GM18861 (cell line): ENCODE measurements around the gene RIBC1.
"Not testable (repeated sequence)": the region's sequence is repeated elsewhere in the genome, so short reads cannot be mapped to it uniquely, and the experiment has no call there.

Experiments
- ATAC-seq: cut with Tn5 transposase; IDR thresholded peaks from one replicate; pipeline ENCODE4 v1.9.1; 2021; ENCODE audit not compliant: unreplicated experiment

RIBC1 gene

GRCh38 chrX:53422861-53423306 lies at the start of gene RIBC1:
Gene RIBC1 (plus strand): TSS chrX:53422873. CDS start chrX:53426277, 3,404 bp downstream.
- no peak for ATAC-seq

GRCh38 chrX:53373307-53373706 lies 49.4 kb upstream of the RIBC1 start:
- no peak for ATAC-seq

GRCh38 chrX:53374222-53374820 lies 48.4 kb upstream of the RIBC1 start:
- no peak for ATAC-seq

GRCh38 chrX:53374923-53375322 lies 47.8 kb upstream of the RIBC1 start:
- no peak for ATAC-seq

GRCh38 chrX:53376888-53377287 lies 45.8 kb upstream of the RIBC1 start:
- no peak for ATAC-seq

- ATAC-seq = no peak
Measured at GRCh38 chrX:53377464-53377863, 45.2 kb upstream of the RIBC1 start.

GRCh38 chrX:53379008-53379710 lies 43.5 kb upstream of the RIBC1 start:
- ATAC-seq = no peak

GRCh38 chrX:53379747-53380146 lies 42.9 kb upstream of the RIBC1 start:
- ATAC-seq = no peak

GRCh38 chrX:53383376-53384076 lies 39.1 kb upstream of the RIBC1 start:
- no peak for ATAC-seq

GRCh38 chrX:53395605-53396298 lies 26.9 kb upstream of the RIBC1 start:
- no peak for ATAC-seq

GRCh38 chrX:53398216-53398615 lies 24.5 kb upstream of the RIBC1 start:
- ATAC-seq = no peak

- no peak for ATAC-seq
Measured at GRCh38 chrX:53403535-53403934, 19.1 kb upstream of the RIBC1 start.

GRCh38 chrX:53412446-53412845 lies 10.2 kb upstream of the RIBC1 start:
- no peak for ATAC-seq

- not testable (repeated sequence) for ATAC-seq
Measured at GRCh38 chrX:53420351-53420750, 2.3 kb upstream of the RIBC1 start.

- no peak for ATAC-seq
Measured at GRCh38 chrX:53421125-53421524, 1.5 kb upstream of the RIBC1 start.

GRCh38 chrX:53421772-53422085 lies 944 bp upstream of the RIBC1 start:
- peak; percentile 10 for ATAC-seq

GRCh38 chrX:53422086-53422860 lies 400 bp upstream of the RIBC1 start, which contains the start of gene SMC1A:
Gene SMC1A (minus strand): TSS chrX:53422654. CDS start chrX:53422600, 54 bp downstream.
- ATAC-seq = peak; percentile 95

- no peak for ATAC-seq
Measured at GRCh38 chrX:53429755-53430154, 7.1 kb downstream of the RIBC1 start.

GRCh38 chrX:53430231-53430630 lies 7.6 kb downstream of the RIBC1 start:
- no peak for ATAC-seq
